Measurements from ENCODE around the gene CALM1. TPM values are rescaled to one million over a fixed set of nuclear protein-coding genes. Genes with fewer than 3 reads are reported as not detected.

The CALM1 gene
- total RNA-seq, 2 experiments from 2014 or later: 960 to 975 TPM

- Mint-ChIP-seq H3K36me3 (ENCODE audit: low read depth) (peaks cover 72% of the 10 kb centered on the region), H3K9me3 (no peaks in the 10 kb centered on the region), H3K27me3 (peaks cover 9% of the 10 kb centered on the region), H3K4me3 (peak overlapping the region; percentile 100), H3K4me1 (ENCODE audit: low read depth) (peaks cover 67% of the 10 kb centered on the region), H3K27ac (peak overlapping the region; percentile 100)
- ChIA-PET POLR2A (interaction anchor here (1.0 to 11.9 kb wide), 7 partner anchors 10 to 359 kb away, joined by 3 to 340 read pairs (median 7); no protein-coding TSS in a partner anchor), CTCF (interaction anchor here (1.0 to 4.8 kb wide), 14 partner anchors 8 to 359 kb away, joined by 3 to 66 read pairs (median 6); partner anchors contain the start of genes NRDE2 and PSMC1)
- no peaks in the 10 kb centered on the region for H3K27me3 ChIP-seq (ENCODE audit: control insufficient read depth in 1 of 2, insufficient read depth in 2 of 2, low read length in 2 of 2)
- peak overlapping the region; percentile 62 for H3K4me3 ChIP-seq (ENCODE audit: low read length)
- H3K27ac ChIP-seq (ENCODE audit: low read depth in 1 of 2, low read length in 2 of 2): peak overlapping the region; percentile 86 to 88
- ATAC-seq (ENCODE audit: poor library complexity): no peak
- TF ChIP-seq CTCF (IDR thresholded peaks at IDR 0.05): no peak
- no peaks in the 10 kb centered on the region for H3K9me3 ChIP-seq (ENCODE audit: control insufficient read depth in 1 of 2, insufficient read depth in 1 of 2, low read length in 2 of 2)
- H3K4me1 ChIP-seq (ENCODE audit: insufficient read depth, low read length): peaks cover 52% of the 10 kb centered on the region
- DNase-seq: peak in 2 of 14 experiments; percentile 34 to 42
- peaks cover 43% of the 10 kb centered on the region for H3K36me3 ChIP-seq (ENCODE audit: insufficient read depth, low read length)
- intact Hi-C loops (cut with DNase I, micrococcal nuclease): loop anchor here (1.0 to 10.0 kb wide), 6 partner anchors 15 to 1466 kb away; partner anchors contain the start of genes NRDE2 (in 2 of the 2), EFCAB11 (in 1 of the 2) and TC2N (in 1 of the 2)
Measured at GRCh38 chr14:90398841-90399540, 2.2 kb downstream of the CALM1 start.

- H3K9me3 Mint-ChIP-seq: no peaks in the 10 kb centered on the region
- H3K36me3 Mint-ChIP-seq (ENCODE audit: low read depth): peaks cover 80% of the 10 kb centered on the region
- ChIA-PET CTCF (interaction anchor here (0.6 to 4.8 kb wide), 19 partner anchors 9 to 440 kb away, joined by 3 to 66 read pairs (median 4); partner anchors contain the start of genes NRDE2 and PSMC1), POLR2A (interaction anchor here (0.6 to 11.9 kb wide), 9 partner anchors 9 to 443 kb away, joined by 3 to 340 read pairs (median 4); no protein-coding TSS in a partner anchor)
- peak overlapping the region; percentile 100 for H3K4me3 Mint-ChIP-seq
- H3K4me1 Mint-ChIP-seq (ENCODE audit: low read depth): peaks cover 73% of the 10 kb centered on the region
- peak; percentile 48 for ATAC-seq (ENCODE audit: poor library complexity)
- peak; percentile 100 for TF ChIP-seq CTCF (IDR thresholded peaks at IDR 0.05)
- intact Hi-C loops (cut with DNase I, micrococcal nuclease): loop anchor here (1.0 to 10.0 kb wide), 7 partner anchors 15 to 1465 kb away; partner anchors contain the start of genes NRDE2 (in 2 of the 2), EFCAB11 (in 1 of the 2) and TC2N (in 1 of the 2)
- peak overlapping the region; percentile 100 for H3K27ac Mint-ChIP-seq
- peaks cover 51% of the 10 kb centered on the region for H3K36me3 ChIP-seq (ENCODE audit: insufficient read depth, low read length)
- peaks cover 52% of the 10 kb centered on the region for H3K4me1 ChIP-seq (ENCODE audit: insufficient read depth, low read length)
- H3K9me3 ChIP-seq (ENCODE audit: control insufficient read depth in 1 of 2, insufficient read depth in 1 of 2, low read length in 2 of 2): no peaks in the 10 kb centered on the region
- peak; percentile 72 to 94 (median 80) for DNase-seq
- peak overlapping the region; percentile 62 for H3K4me3 ChIP-seq (ENCODE audit: low read length)
- H3K27ac ChIP-seq (ENCODE audit: low read depth in 1 of 2, low read length in 2 of 2): peak overlapping the region; percentile 86 to 88
- peaks cover 9% of the 10 kb centered on the region for H3K27me3 Mint-ChIP-seq
- H3K27me3 ChIP-seq (ENCODE audit: control insufficient read depth in 1 of 2, insufficient read depth in 2 of 2, low read length in 2 of 2): no peaks in the 10 kb centered on the region
Measured at GRCh38 chr14:90399541-90400444, 3.0 kb downstream of the CALM1 start.
